ENCODE results near the gene CDV3.
"Not testable (repeated sequence)": the region's sequence is repeated elsewhere in the genome, so short reads cannot be mapped to it uniquely, and the experiment has no call there.

Gene CDV3

GRCh38 chr3:133573629-133574194 lies at the start of gene CDV3:
CDV3 (plus strand) TSS chr3:133573686; CDS start chr3:133574045, 359 bp downstream.
- DNase-seq, result no peak

DNA sequence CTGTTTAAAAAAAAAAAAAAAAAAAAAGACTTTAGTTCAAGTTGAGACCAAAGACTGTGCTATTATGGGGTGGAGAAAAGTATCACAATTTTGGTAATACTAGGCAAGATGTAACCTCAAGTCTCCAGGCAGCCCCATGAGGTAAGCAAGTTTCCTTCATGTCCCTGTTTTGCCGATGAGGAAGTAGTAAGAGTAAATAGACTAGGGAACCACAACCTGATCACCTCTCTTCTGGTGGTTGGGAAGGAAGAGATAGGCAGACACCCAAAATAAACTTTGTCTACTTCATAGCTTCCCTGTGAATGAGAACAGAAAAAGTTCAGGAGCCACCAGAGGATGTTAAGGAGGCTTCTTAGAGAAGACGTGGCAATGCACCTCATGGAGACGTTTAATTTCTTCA lies 49.7 kb upstream of the CDV3 start:
- DNase-seq, result not testable (repeated sequence)

DNA sequence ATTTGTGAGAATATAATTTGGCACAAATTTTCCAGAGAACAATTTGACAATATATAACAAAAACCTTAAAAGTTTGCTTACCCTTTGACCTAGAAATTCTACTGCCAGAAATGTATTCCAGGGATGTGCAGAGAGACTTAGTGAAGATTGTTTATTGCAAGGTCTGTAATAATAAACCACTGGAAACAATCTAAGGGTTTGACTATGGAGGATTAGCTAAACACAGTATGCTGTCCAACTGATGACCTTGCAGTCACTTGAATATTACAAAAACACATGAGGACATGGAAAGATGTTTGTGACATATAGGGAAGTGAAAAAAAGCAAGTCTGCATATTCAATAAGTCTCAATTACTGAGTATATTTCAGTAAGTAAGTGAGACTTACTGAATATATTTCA lies 48.1 kb upstream of the CDV3 start:
- no peak for DNase-seq

DNA sequence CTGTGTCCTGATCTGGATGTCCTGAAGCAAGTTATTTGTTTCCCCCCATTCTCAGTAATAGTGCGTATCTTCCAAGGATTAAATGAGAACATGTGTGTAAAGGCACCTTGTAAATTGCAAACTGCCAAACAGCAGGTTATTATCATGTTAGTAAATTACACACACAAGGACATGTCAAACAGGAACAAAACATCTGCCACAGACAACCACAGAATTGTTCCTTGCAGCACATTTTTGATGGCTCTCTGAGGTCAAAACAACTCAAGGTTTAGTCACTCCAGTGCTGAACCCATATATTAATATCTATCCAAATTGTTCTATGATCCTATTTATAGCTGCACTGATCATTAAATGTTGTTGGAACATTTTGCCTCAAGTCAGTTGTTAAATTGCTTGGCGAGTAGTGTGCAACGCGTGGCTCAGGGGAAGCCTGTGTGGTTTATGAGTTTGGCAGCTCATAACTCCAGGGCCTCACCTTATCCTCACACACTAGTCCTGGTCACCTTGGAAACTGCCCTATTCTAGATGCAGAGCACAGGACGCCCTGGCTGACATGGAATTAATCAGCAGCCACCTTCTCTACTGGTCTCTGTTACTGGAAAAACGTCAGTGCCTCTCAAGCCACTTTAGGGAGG lies 46.3 kb upstream of the CDV3 start:
- no peak for DNase-seq

DNA sequence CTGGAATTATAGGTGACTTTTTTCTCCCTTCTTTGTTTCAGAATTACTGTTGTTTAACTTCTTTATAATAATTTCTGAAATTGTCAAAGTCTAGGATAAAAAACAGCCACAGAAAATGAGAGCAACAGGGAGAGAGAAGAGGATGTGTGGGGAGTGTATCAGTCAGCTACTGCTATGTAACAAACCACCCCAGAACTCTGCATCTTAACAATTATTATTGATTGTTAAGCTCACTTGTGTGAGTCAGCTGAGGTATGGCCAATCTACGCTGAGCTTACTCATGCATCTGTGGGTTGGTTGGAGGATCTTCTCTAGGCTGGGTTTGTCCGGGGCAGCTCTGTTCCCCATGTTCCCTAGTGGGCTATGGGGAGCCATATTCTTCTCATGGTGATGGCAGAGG lies 43.7 kb upstream of the CDV3 start:
- no peak for DNase-seq

DNA sequence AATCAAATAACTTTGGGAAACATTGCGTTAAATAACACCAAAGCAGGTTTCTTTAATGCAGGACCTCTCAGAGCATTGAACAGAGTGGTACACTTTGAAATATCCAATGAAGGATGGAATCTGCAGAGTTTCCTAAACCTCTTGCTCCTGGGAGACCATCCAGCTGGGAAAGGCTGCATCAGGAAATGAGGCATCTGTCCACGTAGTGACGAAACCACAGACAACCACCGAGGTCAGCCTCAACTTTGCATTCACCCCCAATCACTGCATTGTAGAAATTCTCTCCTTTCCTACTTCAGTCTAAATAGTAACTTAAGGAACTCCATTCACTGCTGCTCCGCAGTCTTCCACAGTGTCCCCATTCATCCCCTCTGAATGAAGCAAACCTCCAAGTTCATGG lies 41.5 kb upstream of the CDV3 start:
- no peak for DNase-seq

- DNase-seq, result no peak
Observed at GRCh38 chr3:133532951-133533350, 40.5 kb upstream of the CDV3 start.

DNA sequence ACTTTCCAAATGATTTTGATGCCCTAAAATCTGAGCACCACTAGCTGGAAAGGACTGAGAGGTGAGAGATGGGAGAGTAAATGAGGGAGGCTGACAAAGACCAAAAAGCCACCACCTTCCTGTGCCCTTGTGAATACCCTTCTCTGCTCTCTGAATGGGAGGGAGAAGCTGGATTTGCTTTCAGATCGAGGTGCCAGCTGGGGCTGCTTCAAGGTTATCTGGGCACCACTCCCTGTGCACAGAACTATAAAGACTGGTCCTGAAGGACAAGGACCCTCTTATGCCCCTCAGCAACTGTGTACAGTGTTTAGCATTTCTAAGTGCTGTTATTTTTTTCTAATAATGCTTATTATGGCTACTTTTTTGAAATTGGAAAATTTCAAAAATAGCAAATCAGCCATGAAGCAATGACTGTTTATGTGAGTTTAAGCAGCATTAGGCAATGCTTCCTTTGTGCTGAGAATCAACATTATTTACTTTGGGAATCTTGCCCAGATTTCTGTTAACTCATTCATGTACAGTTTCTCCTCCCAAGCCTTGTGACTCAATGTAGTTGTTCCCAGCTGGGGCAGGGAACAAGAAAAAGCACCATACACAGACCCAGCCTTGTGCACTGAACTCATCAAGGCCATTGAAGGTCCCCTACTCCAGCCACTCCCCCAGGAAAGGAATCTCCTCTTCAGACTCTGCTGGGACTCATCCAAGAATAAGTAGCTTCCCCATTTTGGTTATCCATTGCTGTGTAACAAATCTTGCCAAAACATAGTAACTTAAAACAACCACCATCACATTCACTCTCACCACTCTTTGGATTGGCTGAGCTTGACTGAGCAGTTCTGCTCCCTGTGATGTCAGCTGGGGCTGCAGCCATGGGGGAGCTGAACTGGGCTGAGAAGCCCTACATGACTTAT lies 37.3 kb upstream of the CDV3 start:
- no peak for DNase-seq

GRCh38 chr3:133537131-133537530 lies 36.4 kb upstream of the CDV3 start:
- DNase-seq, result not testable (repeated sequence)

DNA sequence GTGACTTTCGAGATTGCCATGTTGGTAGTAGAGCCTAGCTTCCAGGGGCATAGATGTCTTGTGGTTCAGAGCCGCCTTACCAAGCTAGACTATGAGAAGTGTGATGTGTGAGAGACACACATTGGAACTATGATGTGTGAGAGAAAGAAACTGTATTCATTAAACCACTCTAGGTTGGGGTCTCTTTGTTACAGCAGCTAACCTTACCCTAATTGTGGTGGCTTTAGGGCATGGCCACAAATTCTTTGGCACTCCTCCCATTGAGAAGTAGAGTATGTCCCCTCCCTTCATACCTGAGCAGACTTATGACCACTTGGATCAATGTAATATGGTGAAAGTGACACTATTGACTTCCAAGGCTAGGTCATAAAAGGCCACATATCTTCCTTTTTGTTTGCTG lies 35.3 kb upstream of the CDV3 start:
- DNase-seq, result no peak

- no peak for DNase-seq
Observed at GRCh38 chr3:133540896-133541674, 32.4 kb upstream of the CDV3 start.

DNA sequence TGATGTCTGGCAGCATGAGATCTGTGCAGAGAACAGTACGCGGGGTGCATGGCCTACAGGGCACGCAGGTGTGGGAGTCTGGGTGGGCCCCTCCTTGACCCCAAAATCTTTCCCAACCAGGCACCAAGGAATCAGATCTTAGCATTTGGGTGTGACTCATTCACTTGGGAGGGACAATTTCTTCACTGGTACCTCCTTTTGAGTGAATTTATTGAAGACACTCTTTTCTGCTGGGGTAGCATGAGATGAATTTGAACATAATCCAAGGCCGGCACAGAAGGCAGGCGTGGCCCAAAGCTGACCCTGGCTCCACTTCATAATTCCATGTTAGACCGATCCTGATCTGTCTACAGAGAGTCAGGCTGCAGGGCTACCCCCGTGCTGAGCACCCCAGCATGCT lies 30.6 kb upstream of the CDV3 start:
- no peak for DNase-seq

DNA sequence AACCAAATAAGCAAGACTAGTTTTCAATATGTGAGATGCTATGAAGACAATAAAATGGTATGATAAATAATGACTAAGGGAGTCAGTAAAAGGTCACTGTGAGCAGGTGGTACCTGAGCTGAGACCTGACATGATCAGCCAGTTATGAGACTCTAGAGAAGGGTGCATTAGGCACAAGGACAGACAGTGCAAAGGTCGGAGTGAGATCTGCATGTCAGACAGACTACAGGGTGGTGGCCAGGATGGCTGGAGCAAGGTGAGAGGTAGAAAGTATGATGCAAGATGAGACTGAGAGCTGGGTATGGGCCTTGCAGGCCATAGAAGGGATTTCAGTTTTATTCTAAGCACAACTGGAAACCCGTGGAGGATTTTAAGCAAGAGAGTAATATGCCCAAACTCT lies 28.5 kb upstream of the CDV3 start:
- DNase-seq, result not testable (repeated sequence)

DNA sequence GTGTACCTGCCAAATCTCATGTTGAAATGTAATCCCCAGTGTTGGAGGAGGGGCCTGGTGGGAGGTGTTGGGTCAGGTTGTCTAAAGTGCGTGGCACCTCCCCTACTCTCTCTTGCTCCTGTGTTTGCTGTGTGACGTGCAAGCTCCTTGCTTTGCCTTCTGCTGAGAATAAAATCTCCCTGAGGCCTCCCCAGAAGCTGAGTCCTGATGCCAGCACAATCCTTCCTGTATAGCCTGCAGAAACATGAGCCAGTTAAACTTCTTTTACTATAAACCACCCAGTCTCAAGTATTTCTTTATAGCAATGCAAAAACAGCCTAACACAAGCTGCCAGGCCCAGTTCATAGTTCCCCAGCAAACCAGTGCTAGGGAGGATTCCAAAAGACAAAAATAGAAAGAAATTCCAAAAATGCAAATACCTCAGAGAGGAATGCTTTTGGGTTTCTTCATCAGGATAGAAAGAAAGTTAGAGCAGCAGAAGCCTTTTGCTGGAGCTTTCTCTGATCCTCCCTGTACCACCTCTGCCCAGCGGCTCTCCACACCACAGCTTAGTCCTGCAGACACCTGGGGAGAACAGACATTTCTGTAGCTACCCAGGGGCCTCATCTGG lies 25.9 kb upstream of the CDV3 start:
- DNase-seq, result no peak

DNA sequence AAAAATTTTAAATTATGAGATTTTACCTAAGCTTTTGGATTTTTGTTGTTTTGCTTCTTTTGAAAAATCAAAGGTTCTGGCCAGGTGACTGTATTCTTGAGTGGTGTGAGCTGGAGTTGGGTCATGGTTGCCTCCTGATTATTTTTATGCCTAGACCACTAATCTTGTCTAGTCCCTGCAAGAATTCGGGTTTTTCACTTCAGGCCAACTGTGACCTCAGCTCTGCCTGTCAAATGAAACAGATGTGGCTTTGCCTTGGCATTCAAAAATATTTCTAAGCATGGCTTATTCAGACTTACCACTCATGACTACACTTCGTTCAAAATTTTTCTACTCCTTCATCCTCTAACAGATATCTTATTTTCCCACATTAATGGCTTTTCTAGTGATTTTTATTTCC lies 25.4 kb upstream of the CDV3 start:
- no peak for DNase-seq

DNA sequence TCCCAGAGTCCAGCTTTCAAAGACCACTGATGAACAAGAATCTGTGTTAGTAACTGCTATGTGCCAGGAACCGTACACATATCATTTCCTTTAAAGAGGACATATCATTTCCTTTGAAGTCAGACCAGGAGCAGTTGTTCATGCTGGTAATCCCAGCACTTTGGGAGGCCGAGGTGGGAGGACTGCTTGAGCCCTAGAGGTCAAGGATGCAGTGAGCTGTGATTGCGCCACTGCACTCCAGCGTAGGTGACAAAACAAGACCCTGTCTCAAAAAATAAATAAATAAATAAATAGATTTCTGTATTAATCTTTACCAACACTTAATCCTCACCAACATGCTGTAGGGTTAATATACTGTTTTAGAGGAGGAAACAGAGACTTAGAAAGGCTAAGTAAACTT lies 23.9 kb upstream of the CDV3 start:
- DNase-seq, result no peak

DNA sequence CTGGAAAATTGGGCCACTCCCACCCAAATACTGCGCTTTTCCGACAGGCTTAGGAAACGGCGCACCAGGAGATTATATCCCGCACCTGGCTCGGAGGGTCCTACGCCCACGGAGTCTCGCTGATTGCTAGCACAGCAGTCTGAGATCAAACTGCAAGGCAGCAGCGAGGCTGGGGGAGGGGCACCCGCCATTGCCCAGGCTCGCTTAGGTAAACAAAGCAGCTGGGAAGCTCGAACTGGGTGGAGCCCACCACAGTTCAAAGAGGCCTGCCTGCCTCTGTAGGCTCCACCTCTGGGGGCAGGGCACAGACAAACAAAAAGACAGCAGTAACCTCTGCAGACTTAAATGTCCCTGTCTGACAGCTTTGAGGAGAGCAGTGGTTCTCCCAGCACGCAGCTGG lies 21.9 kb upstream of the CDV3 start:
- DNase-seq, result not testable (repeated sequence)

GRCh38 chr3:133561679-133562078 lies 11.8 kb upstream of the CDV3 start:
- no peak for DNase-seq

- no peak for DNase-seq
Observed at GRCh38 chr3:133562376-133562775, 11.1 kb upstream of the CDV3 start.

GRCh38 chr3:133563186-133563591 lies 10.3 kb upstream of the CDV3 start:
- DNase-seq, result no peak

DNA sequence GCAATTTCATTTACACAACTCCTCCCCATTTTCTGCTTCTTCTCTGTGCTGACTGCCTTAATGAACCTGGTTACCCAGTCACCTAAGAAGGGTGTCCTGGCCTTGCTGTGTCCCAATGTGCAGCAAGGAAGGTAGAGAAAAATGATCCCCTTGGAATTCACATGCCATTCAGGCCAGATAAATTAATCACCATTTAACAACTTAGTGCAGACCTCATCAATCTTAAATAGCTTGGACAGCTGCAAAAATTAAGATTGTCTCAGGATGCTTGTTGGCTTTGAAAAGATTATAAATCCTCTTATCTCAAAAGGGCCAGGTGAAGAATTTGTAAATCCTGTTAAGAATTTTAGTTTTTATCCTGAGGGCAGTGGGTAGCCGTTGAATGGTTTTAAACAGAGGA lies 9.7 kb upstream of the CDV3 start:
- DNase-seq, result no peak

- DNase-seq, result no peak
Observed at GRCh38 chr3:133568294-133569014, 5.0 kb upstream of the CDV3 start.
